ENCODE data around the gene TASOR2.

The TASOR2 gene

GRCh38 chr10:5641501-5641900 lies 43.1 kb upstream of the TASOR2 start:
- Histone ChIP-seq H3K79me2 (ENCODE audit: low read length) (no peaks in the 10 kb centered on the region), H4K20me1 (ENCODE audit: insufficient read depth, low read length) (no peaks in the 10 kb centered on the region), H3K36me3 (replicated peaks; ENCODE audit: insufficient read depth, low read length) (no peaks in the 10 kb centered on the region), H3K4me2 (ENCODE audit: low read depth, low read length) (no peak overlapping the region), H3K9me3 (replicated peaks; ENCODE audit: insufficient read depth, low read length) (no peaks in the 10 kb centered on the region), H2AFZ (ENCODE audit: low read length) (no peak overlapping the region), H3K4me1 (ENCODE audit: low read length) (no peaks in the 10 kb centered on the region), H3K9me2 (replicated peaks; ENCODE audit: insufficient read depth, low read length) (no peaks in the 10 kb centered on the region), H3K9ac (ENCODE audit: low read length) (no peak overlapping the region), H3K27me3 (replicated peaks; ENCODE audit: insufficient read depth, low read length) (no peaks in the 10 kb centered on the region), H3F3A (ENCODE audit: insufficient read depth, low read length) (no peaks in the 10 kb centered on the region), H3K27ac (ENCODE audit: low read length) (no peak overlapping the region), H3K4me3 (ENCODE audit: low read length) (no peak overlapping the region)
- TF ChIP-seq EZH2phosphoT487 (IDR thresholded peaks at IDR 0.05; ENCODE audit: low read length) (no peak), CTCF (IDR thresholded peaks at IDR 0.05; ENCODE audit: low read length) (no peak)
- no peak for DNase-seq

- Histone ChIP-seq H3K27me3 (replicated peaks; ENCODE audit: insufficient read depth, low read length) (no peaks in the 10 kb centered on the region), H3K4me2 (ENCODE audit: low read depth, low read length) (no peak overlapping the region), H3K4me1 (ENCODE audit: low read length) (no peaks in the 10 kb centered on the region), H3K36me3 (replicated peaks; ENCODE audit: insufficient read depth, low read length) (no peaks in the 10 kb centered on the region), H3K9me3 (replicated peaks; ENCODE audit: insufficient read depth, low read length) (no peaks in the 10 kb centered on the region), H2AFZ (ENCODE audit: low read length) (no peak overlapping the region), H3K9me2 (replicated peaks; ENCODE audit: insufficient read depth, low read length) (no peaks in the 10 kb centered on the region), H3K79me2 (ENCODE audit: low read length) (no peaks in the 10 kb centered on the region), H3K9ac (ENCODE audit: low read length) (no peak overlapping the region), H4K20me1 (ENCODE audit: insufficient read depth, low read length) (no peaks in the 10 kb centered on the region), H3K4me3 (ENCODE audit: low read length) (no peak overlapping the region), H3K27ac (ENCODE audit: low read length) (no peak overlapping the region), H3F3A (ENCODE audit: insufficient read depth, low read length) (no peaks in the 10 kb centered on the region)
- TF ChIP-seq EZH2phosphoT487 (IDR thresholded peaks at IDR 0.05; ENCODE audit: low read length): no peak
- TF ChIP-seq CTCF (IDR thresholded peaks at IDR 0.05; ENCODE audit: low read length): no peak
- no peak for TF ChIP-seq EZH2 (optimal IDR thresholded peaks at IDR 0.05; ENCODE audit: low read depth, low read length)
- DNase-seq: no peak
These were observed 41.1 kb upstream of the TASOR2 start for GRCh38 chr10:5643346-5644067.

- H3K4me3 ChIP-seq (ENCODE audit: low read length): no peak overlapping the region
- no peak for DNase-seq
- H3K27me3 ChIP-seq (replicated peaks; ENCODE audit: insufficient read depth, low read length): no peaks in the 10 kb centered on the region
- TF ChIP-seq CTCF (IDR thresholded peaks at IDR 0.05; ENCODE audit: low read length) (no peak), EZH2 (optimal IDR thresholded peaks at IDR 0.05; ENCODE audit: low read depth, low read length) (no peak), EZH2phosphoT487 (IDR thresholded peaks at IDR 0.05; ENCODE audit: low read length) (no peak)
- H3K36me3 ChIP-seq (replicated peaks; ENCODE audit: insufficient read depth, low read length): no peaks in the 10 kb centered on the region
- H4K20me1 ChIP-seq (ENCODE audit: insufficient read depth, low read length): no peaks in the 10 kb centered on the region
- no peak overlapping the region for H3K9ac ChIP-seq (ENCODE audit: low read length)
- H3K79me2 ChIP-seq (ENCODE audit: low read length): no peaks in the 10 kb centered on the region
- no peaks in the 10 kb centered on the region for H3K9me3 ChIP-seq (replicated peaks; ENCODE audit: insufficient read depth, low read length)
- no peak overlapping the region for H2AFZ ChIP-seq (ENCODE audit: low read length)
- no peaks in the 10 kb centered on the region for H3F3A ChIP-seq (ENCODE audit: insufficient read depth, low read length)
- no peak overlapping the region for H3K27ac ChIP-seq (ENCODE audit: low read length)
- no peaks in the 10 kb centered on the region for H3K4me1 ChIP-seq (ENCODE audit: low read length)
- no peaks in the 10 kb centered on the region for H3K9me2 ChIP-seq (replicated peaks; ENCODE audit: insufficient read depth, low read length)
- H3K4me2 ChIP-seq (ENCODE audit: low read depth, low read length): no peak overlapping the region
These were observed 39.7 kb upstream of the TASOR2 start for GRCh38 chr10:5644930-5645329.

Measured in MM.1S (cell line).